ENCODE results near the gene MYH10. TPM values are rescaled to one million over a fixed set of nuclear protein-coding genes. Genes with fewer than 3 reads are reported as not detected.

MYH10 gene
- total RNA-seq, 2 donors from 2014 or later: 13.9 to 34.7 TPM

GRCh38 chr17:8447799-8448198 is 182.7 kb downstream of the MYH10 start:
- Mint-ChIP-seq H3K27ac (peak overlapping the region; percentile 54), H3K4me3 (no peak overlapping the region), H3K27me3 (no peaks in the 10 kb centered on the region), H3K4me1 (peaks cover 14% of the 10 kb centered on the region), H3K36me3 (ENCODE audit: low read depth) (peaks cover 99% of the 10 kb centered on the region), H3K9me3 (no peaks in the 10 kb centered on the region)
- ATAC-seq (replicated peaks): no peak

DNA sequence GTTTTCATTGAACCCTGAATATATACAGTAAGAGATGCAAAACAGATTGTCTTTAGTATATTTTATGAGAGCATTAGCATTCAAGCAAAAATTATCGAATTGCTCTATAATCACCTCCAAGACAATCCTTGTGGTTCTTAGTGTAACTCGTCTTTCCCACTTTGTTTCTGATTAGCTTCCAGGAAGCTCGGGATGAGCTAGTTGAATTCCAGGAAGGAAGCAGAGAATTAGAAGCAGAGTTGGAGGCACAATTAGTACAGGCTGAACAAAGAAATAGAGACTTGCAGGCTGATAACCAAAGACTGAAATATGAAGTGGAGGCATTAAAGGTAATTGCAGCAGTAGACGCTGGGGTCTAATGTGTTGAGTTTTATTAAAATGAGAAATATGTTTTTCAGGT is 185.0 kb downstream of the MYH10 start:
- no peak overlapping the region for H3K27ac Mint-ChIP-seq
- H3K4me3 Mint-ChIP-seq: no peak overlapping the region
- H3K9me3 Mint-ChIP-seq: no peaks in the 10 kb centered on the region
- H3K4me1 Mint-ChIP-seq: peaks cover 29% of the 10 kb centered on the region
- peaks cover 94% of the 10 kb centered on the region for H3K36me3 Mint-ChIP-seq (ENCODE audit: low read depth)
- H3K27me3 Mint-ChIP-seq: no peaks in the 10 kb centered on the region
- no peak for ATAC-seq (replicated peaks)

- H3K9me3 Mint-ChIP-seq: no peaks in the 10 kb centered on the region
- ATAC-seq (replicated peaks): no peak
- H3K4me1 Mint-ChIP-seq: peaks cover 33% of the 10 kb centered on the region
- no peak overlapping the region for H3K27ac Mint-ChIP-seq
- peaks cover 94% of the 10 kb centered on the region for H3K36me3 Mint-ChIP-seq (ENCODE audit: low read depth)
- H3K4me3 Mint-ChIP-seq: no peak overlapping the region
- no peaks in the 10 kb centered on the region for H3K27me3 Mint-ChIP-seq
Measured at GRCh38 chr17:8444494-8444893, 186.0 kb downstream of the MYH10 start.

DNA sequence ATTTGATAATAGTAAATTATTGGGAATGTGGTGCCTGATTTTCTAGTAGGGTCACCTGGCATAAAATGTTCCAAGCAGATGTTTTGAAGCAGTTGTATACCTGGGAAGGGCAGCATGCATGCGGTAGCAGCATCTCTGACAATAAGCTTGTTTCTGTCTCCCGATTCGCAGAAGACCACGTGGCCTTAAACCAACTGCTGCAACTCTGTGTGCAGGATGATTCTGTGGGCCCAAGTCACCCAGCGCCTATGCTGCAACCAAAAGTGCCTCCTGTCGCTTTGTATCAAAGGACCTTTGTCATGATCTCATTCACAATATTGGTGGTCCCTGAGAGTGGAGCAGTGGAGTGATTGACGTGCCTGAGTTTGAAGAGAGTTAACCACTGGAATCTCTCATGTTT is 186.8 kb downstream of the MYH10 start:
- Mint-ChIP-seq H3K36me3 (ENCODE audit: low read depth) (peaks cover 94% of the 10 kb centered on the region), H3K4me3 (no peak overlapping the region), H3K27me3 (no peaks in the 10 kb centered on the region), H3K9me3 (no peaks in the 10 kb centered on the region), H3K27ac (no peak overlapping the region), H3K4me1 (peaks cover 30% of the 10 kb centered on the region)
- no peak for ATAC-seq (replicated peaks)

GRCh38 chr17:8442310-8442709 is 188.2 kb downstream of the MYH10 start:
- H3K4me3 Mint-ChIP-seq: no peak overlapping the region
- H3K36me3 Mint-ChIP-seq (ENCODE audit: low read depth): peaks cover 94% of the 10 kb centered on the region
- H3K27ac Mint-ChIP-seq: peak overlapping the region; percentile 36
- peaks cover 30% of the 10 kb centered on the region for H3K4me1 Mint-ChIP-seq
- no peaks in the 10 kb centered on the region for H3K27me3 Mint-ChIP-seq
- no peaks in the 10 kb centered on the region for H3K9me3 Mint-ChIP-seq
- ATAC-seq (replicated peaks): no peak

DNA sequence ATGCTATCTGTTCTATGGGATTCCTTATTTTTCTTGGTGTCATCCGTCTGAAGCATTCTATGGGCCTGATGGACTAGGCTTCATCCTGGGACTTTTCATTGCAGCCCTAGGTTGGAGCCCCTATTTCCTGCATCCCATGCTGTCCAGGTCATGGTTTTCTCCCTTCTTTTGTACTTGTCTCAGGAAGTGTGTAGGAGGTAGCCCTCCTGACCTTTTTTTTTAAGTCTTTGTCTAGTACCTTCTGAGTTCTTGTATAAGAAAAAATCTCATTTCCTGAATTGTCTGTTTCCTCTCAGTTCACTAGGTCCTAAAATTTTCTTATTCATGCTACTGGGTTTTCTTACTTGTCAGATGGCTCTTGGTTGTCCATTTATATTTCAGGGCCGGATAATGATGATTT is 188.8 kb downstream of the MYH10 start:
- peaks cover 30% of the 10 kb centered on the region for H3K4me1 Mint-ChIP-seq
- peak; percentile 37 for ATAC-seq (replicated peaks)
- H3K4me3 Mint-ChIP-seq: peak overlapping the region; percentile 32
- H3K9me3 Mint-ChIP-seq: no peaks in the 10 kb centered on the region
- peaks cover 90% of the 10 kb centered on the region for H3K36me3 Mint-ChIP-seq (ENCODE audit: low read depth)
- H3K27me3 Mint-ChIP-seq: no peaks in the 10 kb centered on the region
- peak overlapping the region; percentile 36 for H3K27ac Mint-ChIP-seq

DNA sequence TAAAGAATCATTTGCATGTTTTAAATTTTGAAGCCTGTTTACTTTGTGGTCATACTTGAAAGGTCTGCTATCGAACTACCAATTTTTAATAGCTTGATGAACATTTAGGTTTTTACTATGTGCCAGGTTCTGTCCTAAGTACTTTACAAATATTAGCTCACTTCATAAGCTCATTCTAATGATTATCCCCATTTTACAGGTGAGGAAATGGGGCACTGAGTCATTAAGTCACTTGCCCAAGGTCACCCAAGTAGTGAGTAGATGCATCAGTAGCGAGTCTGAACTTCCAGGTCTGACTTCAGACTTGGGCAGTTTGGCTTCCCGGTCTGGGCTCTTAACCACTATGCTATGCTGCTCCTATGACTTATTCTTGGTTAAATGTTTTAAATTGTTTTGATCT is 190.8 kb downstream of the MYH10 start:
- peak overlapping the region; percentile 22 for H3K4me3 Mint-ChIP-seq

DNA sequence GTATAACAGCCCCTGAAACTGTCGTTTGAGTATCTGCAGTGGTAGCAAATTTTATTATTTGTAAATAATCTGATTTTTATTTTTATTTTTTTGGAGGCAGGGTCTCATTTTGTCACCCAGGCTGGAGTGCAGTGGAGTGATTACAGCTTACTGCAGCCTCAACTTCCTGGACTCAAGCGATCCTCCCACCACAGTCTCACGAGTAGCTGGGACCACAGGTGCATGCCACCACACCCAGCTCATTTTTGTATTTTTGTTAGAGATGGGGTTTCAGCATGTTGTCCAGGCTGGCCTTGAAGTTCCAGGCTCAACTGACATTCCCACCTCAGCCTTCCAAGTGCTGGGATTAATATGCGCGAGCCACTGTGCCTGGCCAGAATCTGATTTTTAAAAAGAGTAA is 192.1 kb downstream of the MYH10 start:
- Mint-ChIP-seq H3K9me3 (no peaks in the 10 kb centered on the region), H3K4me1 (peaks cover 26% of the 10 kb centered on the region), H3K27me3 (no peaks in the 10 kb centered on the region), H3K36me3 (ENCODE audit: low read depth) (peaks cover 64% of the 10 kb centered on the region), H3K27ac (no peak overlapping the region), H3K4me3 (peak overlapping the region; percentile 100)
- ATAC-seq (replicated peaks): no peak

More for the DNA sequence above, 190.8 kb downstream of the MYH10 start:
- no peak for ATAC-seq (replicated peaks)
- H3K36me3 Mint-ChIP-seq (ENCODE audit: low read depth): peaks cover 76% of the 10 kb centered on the region
- no peaks in the 10 kb centered on the region for H3K27me3 Mint-ChIP-seq
- H3K9me3 Mint-ChIP-seq: no peaks in the 10 kb centered on the region
- peak overlapping the region; percentile 13 for H3K27ac Mint-ChIP-seq
- H3K4me1 Mint-ChIP-seq: peaks cover 30% of the 10 kb centered on the region

DNA sequence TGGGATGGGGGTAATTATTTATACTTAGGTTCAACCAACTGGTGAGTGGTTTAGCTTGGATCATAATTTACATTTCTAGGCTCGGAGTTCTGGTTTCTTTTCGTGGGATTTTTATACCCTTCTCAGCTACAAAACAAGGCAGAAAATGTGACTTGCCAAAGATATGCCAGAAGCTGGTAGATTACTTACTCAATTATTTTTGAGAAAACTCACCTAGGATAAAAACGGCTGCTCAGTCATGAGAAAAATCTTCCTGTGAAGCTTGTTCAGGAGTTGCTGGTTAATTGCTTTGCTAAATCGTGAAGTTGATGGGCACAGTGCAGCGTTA is 193.7 kb downstream of the MYH10 start:
- Mint-ChIP-seq H3K27ac (peak overlapping the region; percentile 99), H3K9me3 (no peaks in the 10 kb centered on the region), H3K4me3 (peak overlapping the region; percentile 100), H3K4me1 (peaks cover 17% of the 10 kb centered on the region), H3K27me3 (no peaks in the 10 kb centered on the region), H3K36me3 (ENCODE audit: low read depth) (peaks cover 51% of the 10 kb centered on the region)
- no peak for ATAC-seq (replicated peaks)

DNA sequence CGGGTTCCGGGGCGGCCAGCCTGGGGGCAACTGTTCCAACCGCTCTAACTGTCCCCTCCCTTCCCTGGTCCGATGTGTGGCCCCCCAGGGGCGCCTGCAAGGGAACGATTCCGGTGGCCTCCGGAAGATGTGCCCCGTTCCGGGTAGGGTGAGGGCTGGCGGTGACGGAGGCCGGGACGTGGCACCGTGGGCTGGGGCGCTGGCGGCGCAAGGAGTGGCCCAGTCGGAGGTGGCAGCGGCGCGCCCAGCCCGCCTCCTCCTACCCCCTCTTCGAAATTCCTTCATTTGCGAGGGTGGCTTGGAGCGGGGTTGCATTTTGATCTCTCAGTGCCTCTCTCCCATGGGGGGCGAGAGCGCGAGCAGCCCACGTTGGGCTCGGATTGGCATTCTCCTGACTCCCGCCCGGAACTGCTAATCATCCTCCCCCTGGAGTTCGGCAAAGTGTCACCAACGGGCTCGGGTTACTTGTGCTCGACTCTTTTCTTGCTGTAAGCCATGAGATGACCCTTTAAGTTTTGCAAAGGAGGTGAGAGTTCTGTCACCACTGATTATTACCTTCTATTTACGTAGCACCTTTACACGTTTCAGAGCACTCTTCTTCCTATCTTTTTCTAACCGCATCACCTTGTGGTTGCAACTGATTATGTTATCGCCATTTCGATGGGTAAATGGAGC is 194.2 kb downstream of the MYH10 start:
- Mint-ChIP-seq H3K36me3 (ENCODE audit: low read depth) (peaks cover 47% of the 10 kb centered on the region), H3K9me3 (no peaks in the 10 kb centered on the region), H3K27me3 (no peaks in the 10 kb centered on the region), H3K4me3 (peak overlapping the region; percentile 100), H3K4me1 (peaks cover 12% of the 10 kb centered on the region), H3K27ac (peak overlapping the region; percentile 99)
- peak; percentile 77 for ATAC-seq (replicated peaks)

DNA sequence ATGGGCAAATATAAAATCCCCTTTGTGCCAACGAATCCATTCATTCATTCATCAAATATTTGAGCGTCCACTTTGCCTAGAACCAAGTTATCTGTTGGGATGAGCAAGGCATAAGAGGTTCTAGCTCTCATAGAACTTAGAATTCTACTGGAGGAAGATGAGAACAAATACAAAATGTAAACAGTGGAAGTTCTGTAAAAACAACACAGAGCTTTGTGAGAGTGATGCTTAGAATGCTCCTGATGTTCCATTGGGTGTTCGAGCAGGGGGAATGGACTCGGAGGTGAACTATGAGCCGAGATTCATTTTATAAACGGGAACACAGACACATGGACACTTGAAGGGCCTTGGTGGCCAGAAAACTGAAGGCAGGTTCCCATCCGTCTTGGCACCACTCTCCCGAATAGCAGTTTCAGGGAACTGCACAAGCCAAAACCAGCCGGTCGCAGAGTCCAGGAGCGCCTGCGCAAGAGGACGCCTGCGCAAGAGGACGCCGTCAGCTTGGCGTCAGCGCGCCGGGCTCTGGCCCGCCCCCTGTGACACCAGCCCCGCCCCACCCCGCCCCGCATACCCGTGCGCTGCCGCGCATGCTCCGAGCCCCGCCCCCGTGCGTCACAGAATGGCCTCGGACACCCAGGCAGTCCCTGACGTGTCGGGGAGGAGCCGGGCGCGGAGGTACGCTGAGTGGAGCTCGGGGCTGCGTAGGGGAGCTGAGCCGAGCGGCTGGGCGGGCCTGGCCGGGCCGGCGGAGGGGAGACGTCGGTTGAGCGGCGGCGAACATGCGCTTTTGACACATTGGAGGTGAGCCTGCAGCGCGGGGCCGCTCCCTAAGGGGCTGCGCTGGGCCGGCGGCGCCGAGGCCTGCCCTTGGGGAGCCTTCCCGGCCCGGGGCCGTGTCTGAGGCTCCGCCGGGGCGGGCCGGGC is 195.0 kb downstream of the MYH10 start, which contains the start of gene NDEL1:
Gene NDEL1, plus strand, starts transcription at position 640 of the 924 bp plus-strand sequence. CDS start 8,388 bp downstream, outside the sequence.
- H3K4me1 Mint-ChIP-seq: peaks cover 6% of the 10 kb centered on the region
- peak; percentile 97 for ATAC-seq (replicated peaks)
- H3K27me3 Mint-ChIP-seq: no peaks in the 10 kb centered on the region
- peak within 1 kb of the TSS; percentile 99 for H3K27ac Mint-ChIP-seq
- H3K36me3 Mint-ChIP-seq (ENCODE audit: low read depth): peaks cover 39% of the 10 kb centered on the region
- no peaks in the 10 kb centered on the region for H3K9me3 Mint-ChIP-seq
- H3K4me3 Mint-ChIP-seq: peak within 1 kb of the TSS; percentile 100

GRCh38 chr17:8430966-8431365 is 199.6 kb downstream of the MYH10 start:
- Mint-ChIP-seq H3K4me3 (no peak overlapping the region), H3K4me1 (no peaks in the 10 kb centered on the region), H3K9me3 (no peaks in the 10 kb centered on the region), H3K27me3 (peaks cover 3% of the 10 kb centered on the region), H3K27ac (no peak overlapping the region), H3K36me3 (ENCODE audit: low read depth) (no peaks in the 10 kb centered on the region)
- no peak for ATAC-seq (replicated peaks)

GRCh38 chr17:8426802-8427201 is 203.7 kb downstream of the MYH10 start:
- Mint-ChIP-seq H3K27ac (no peak overlapping the region), H3K36me3 (ENCODE audit: low read depth) (no peaks in the 10 kb centered on the region), H3K4me1 (no peaks in the 10 kb centered on the region), H3K9me3 (no peaks in the 10 kb centered on the region), H3K4me3 (no peak overlapping the region), H3K27me3 (peaks cover 21% of the 10 kb centered on the region)
- no peak for ATAC-seq (replicated peaks)

GRCh38 chr17:8426094-8426720 is 204.3 kb downstream of the MYH10 start:
- no peak for ATAC-seq (replicated peaks)

More at GRCh38 chr17:8426094-8426720, 204.3 kb downstream of the MYH10 start:
- H3K36me3 Mint-ChIP-seq (ENCODE audit: low read depth): no peaks in the 10 kb centered on the region
- peaks cover 23% of the 10 kb centered on the region for H3K27me3 Mint-ChIP-seq
- no peak overlapping the region for H3K4me3 Mint-ChIP-seq
- H3K9me3 Mint-ChIP-seq: no peaks in the 10 kb centered on the region
- H3K4me1 Mint-ChIP-seq: no peaks in the 10 kb centered on the region
- peak overlapping the region; percentile 20 for H3K27ac Mint-ChIP-seq

All from activated T-helper 17 cell treated with anti-CD3 and anti-CD28 coated beads, Interleukin-2, amount 50 U/mL, for 72 hours (primary cell).